ENCODE data around the gene DGKZ.
"Not testable (repeated sequence)": the region's sequence is repeated elsewhere in the genome, so short reads cannot be mapped to it uniquely, and the experiment has no call there.

DGKZ gene

GRCh38 chr11:46367916-46368267 is 20.6 kb downstream of the DGKZ start:
- TF ChIP-seq CTBP1 (IDR thresholded peaks at IDR 0.05; ENCODE audit: borderline replicate concordance): no peak
- ChIA-PET POLR2A (interaction anchor here (0.7 kb wide), 1 partner anchor 19 kb away, joined by 4 read pairs; no protein-coding TSS in a partner anchor), CTCF (interaction anchor here (1.4 kb wide), 1 partner anchor 16 kb away, joined by 8 read pairs; no protein-coding TSS in a partner anchor)
- no peak for DNase-seq (ENCODE audit: extremely low spot score)

GRCh38 chr11:46369458-46370152 is 22.3 kb downstream of the DGKZ start:
- TF ChIP-seq HDGF (IDR thresholded peaks at IDR 0.05; ENCODE audit: borderline replicate concordance) (0 out of 2 replicates have a peak, but pooled peaks have one; percentile 60), ARNT (IDR thresholded peaks at IDR 0.05) (no peak)
- CTCF ChIA-PET: interaction anchor here (1.1 to 2.0 kb wide), 2 partner anchors 9 to 19 kb away, joined by 4 to 8 read pairs; no protein-coding TSS in a partner anchor
- peak; percentile 80 for DNase-seq (ENCODE audit: extremely low spot score)
- POLR2A ChIA-PET: interaction anchor here (1.5 kb wide), 1 partner anchor 24 kb away, joined by 3 read pairs; no protein-coding TSS in a partner anchor

- no peak for TF ChIP-seq FOXA1 (IDR thresholded peaks at IDR 0.05)
- TF ChIP-seq LEF1 (IDR thresholded peaks at IDR 0.05; ENCODE audit: borderline replicate concordance): no peak
- TF ChIP-seq FOXM1 (IDR thresholded peaks at IDR 0.05; ENCODE audit: borderline replicate concordance): no peak
- no peak for TF ChIP-seq BHLHE40 (IDR thresholded peaks at IDR 0.05; ENCODE audit: borderline replicate concordance)
- TF ChIP-seq FOXK2 (IDR thresholded peaks at IDR 0.05): no peak
- no peak for TF ChIP-seq ARNT (IDR thresholded peaks at IDR 0.05)
- no peak for TF ChIP-seq L3MBTL2 (conservative IDR thresholded peaks at IDR 0.05)
- no peak for TF ChIP-seq PKNOX1 (IDR thresholded peaks at IDR 0.05)
- no peak for TF ChIP-seq SP1 (IDR thresholded peaks at IDR 0.05)
- TF ChIP-seq SUZ12 (IDR thresholded peaks at IDR 0.05): no peak
- no peak for TF ChIP-seq HDGF (IDR thresholded peaks at IDR 0.05; ENCODE audit: borderline replicate concordance)
- no peak for TF ChIP-seq CTBP1 (IDR thresholded peaks at IDR 0.05; ENCODE audit: borderline replicate concordance)
- TF ChIP-seq NFRKB (IDR thresholded peaks at IDR 0.05): no peak
- TF ChIP-seq ELF4 (IDR thresholded peaks at IDR 0.05): no peak
- no peak for TF ChIP-seq TARDBP (IDR thresholded peaks at IDR 0.05)
- TF ChIP-seq ZNF384 (IDR thresholded peaks at IDR 0.05): no peak
- no peak for DNase-seq (ENCODE audit: extremely low spot score)
- POLR2A ChIA-PET: interaction anchor here (1.5 kb wide), 1 partner anchor 25 kb away, joined by 3 read pairs; no protein-coding TSS in a partner anchor
- CTCF ChIA-PET: interaction anchor here (1.1 to 2.0 kb wide), 2 partner anchors 8 to 19 kb away, joined by 4 to 8 read pairs; no protein-coding TSS in a partner anchor
Measured at GRCh38 chr11:46370253-46370652, 23.0 kb downstream of the DGKZ start.

- CTCF ChIA-PET; POLR2A ChIA-PET; DNase-seq (ENCODE audit: extremely low spot score): not testable (repeated sequence)
Measured at GRCh38 chr11:46371262-46371661, 24.0 kb downstream of the DGKZ start.

GRCh38 chr11:46372086-46372485 is 24.8 kb downstream of the DGKZ start:
- no peak for DNase-seq (ENCODE audit: extremely low spot score)
- ChIA-PET CTCF (no interaction called here), POLR2A (no interaction called here)
- TF ChIP-seq BHLHE40 (IDR thresholded peaks at IDR 0.05; ENCODE audit: borderline replicate concordance) (no peak), NFRKB (IDR thresholded peaks at IDR 0.05) (no peak), ELF4 (IDR thresholded peaks at IDR 0.05) (no peak), SUZ12 (IDR thresholded peaks at IDR 0.05) (no peak), FOXM1 (IDR thresholded peaks at IDR 0.05; ENCODE audit: borderline replicate concordance) (no peak), FOXA1 (IDR thresholded peaks at IDR 0.05) (no peak), SP1 (IDR thresholded peaks at IDR 0.05) (no peak), HDGF (IDR thresholded peaks at IDR 0.05; ENCODE audit: borderline replicate concordance) (no peak), CTBP1 (IDR thresholded peaks at IDR 0.05; ENCODE audit: borderline replicate concordance) (no peak), L3MBTL2 (conservative IDR thresholded peaks at IDR 0.05) (no peak), ZNF384 (IDR thresholded peaks at IDR 0.05) (no peak), TARDBP (IDR thresholded peaks at IDR 0.05) (no peak), FOXK2 (IDR thresholded peaks at IDR 0.05) (no peak), ARNT (IDR thresholded peaks at IDR 0.05) (no peak)

GRCh38 chr11:46372501-46372900 is 25.2 kb downstream of the DGKZ start:
- POLR2A ChIA-PET; CTCF ChIA-PET; DNase-seq (ENCODE audit: extremely low spot score): not testable (repeated sequence)

- CTCF ChIA-PET: no interaction called here
- TF ChIP-seq SUZ12 (IDR thresholded peaks at IDR 0.05): no peak
- TF ChIP-seq ELF4 (IDR thresholded peaks at IDR 0.05): no peak
- TF ChIP-seq FOXA1 (IDR thresholded peaks at IDR 0.05): no peak
- TF ChIP-seq ZNF384 (IDR thresholded peaks at IDR 0.05): no peak
- TF ChIP-seq FOXK2 (IDR thresholded peaks at IDR 0.05): no peak
- no peak for TF ChIP-seq ARNT (IDR thresholded peaks at IDR 0.05)
- no peak for TF ChIP-seq HDGF (IDR thresholded peaks at IDR 0.05; ENCODE audit: borderline replicate concordance)
- POLR2A ChIA-PET: no interaction called here
- no peak for DNase-seq (ENCODE audit: extremely low spot score)
Measured at GRCh38 chr11:46373787-46374740, 26.8 kb downstream of the DGKZ start.

- TF ChIP-seq PKNOX1 (IDR thresholded peaks at IDR 0.05) (no peak), BHLHE40 (IDR thresholded peaks at IDR 0.05; ENCODE audit: borderline replicate concordance) (no peak), HDGF (IDR thresholded peaks at IDR 0.05; ENCODE audit: borderline replicate concordance) (no peak), L3MBTL2 (conservative IDR thresholded peaks at IDR 0.05) (no peak), FOXK2 (IDR thresholded peaks at IDR 0.05) (no peak)
- POLR2A ChIA-PET: no interaction called here
- CTCF ChIA-PET: no interaction called here
- no peak for DNase-seq (ENCODE audit: extremely low spot score)
Measured at GRCh38 chr11:46374815-46375214, 27.6 kb downstream of the DGKZ start.

Measured in HEK293T (cell line).